ENCODE measurements around the gene PLAAT3. TPM values are rescaled to one million over a fixed set of nuclear protein-coding genes. Genes with fewer than 3 reads are reported as not detected.
"Not testable (repeated sequence)": the region's sequence is repeated elsewhere in the genome, so short reads cannot be mapped to it uniquely, and the experiment has no call there.

The PLAAT3 gene
- total and polyA plus RNA-seq, 12 donors: 31.8 to 138 (median 56.9) TPM

DNA sequence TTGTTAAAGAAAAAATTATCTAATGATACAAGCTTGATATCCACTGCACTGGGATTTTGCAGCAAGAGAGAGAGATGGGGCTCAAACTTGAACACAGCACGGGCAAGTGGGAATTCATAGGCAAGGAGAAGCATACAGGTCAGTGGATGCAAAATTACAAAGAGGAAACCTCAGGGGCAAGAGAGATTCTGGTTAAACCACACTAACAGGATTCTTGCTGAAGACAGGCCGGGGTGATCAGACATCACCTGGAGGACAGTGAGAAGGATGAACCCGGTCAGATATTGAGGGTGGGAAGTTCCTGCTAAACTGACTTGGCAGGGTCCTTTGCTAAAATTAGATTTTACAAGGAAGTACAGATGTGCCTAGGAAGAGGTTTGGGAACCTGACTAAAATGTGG lies 80.2 kb downstream of the PLAAT3 start:
- H3K4me1 ChIP-seq (replicated peaks in 1 of 2): peaks cover 0 to 30% of the 10 kb centered on the region in 2 donors
- no peaks in the 10 kb centered on the region for H3K27me3 ChIP-seq
- H3K27ac ChIP-seq: no peak overlapping the region
- H3K9me3 ChIP-seq (replicated peaks in 1 of 3): no peaks in the 10 kb centered on the region
- no peak for TF ChIP-seq POLR2A (IDR thresholded peaks at IDR 0.05)
- TF ChIP-seq, protein P1, sequence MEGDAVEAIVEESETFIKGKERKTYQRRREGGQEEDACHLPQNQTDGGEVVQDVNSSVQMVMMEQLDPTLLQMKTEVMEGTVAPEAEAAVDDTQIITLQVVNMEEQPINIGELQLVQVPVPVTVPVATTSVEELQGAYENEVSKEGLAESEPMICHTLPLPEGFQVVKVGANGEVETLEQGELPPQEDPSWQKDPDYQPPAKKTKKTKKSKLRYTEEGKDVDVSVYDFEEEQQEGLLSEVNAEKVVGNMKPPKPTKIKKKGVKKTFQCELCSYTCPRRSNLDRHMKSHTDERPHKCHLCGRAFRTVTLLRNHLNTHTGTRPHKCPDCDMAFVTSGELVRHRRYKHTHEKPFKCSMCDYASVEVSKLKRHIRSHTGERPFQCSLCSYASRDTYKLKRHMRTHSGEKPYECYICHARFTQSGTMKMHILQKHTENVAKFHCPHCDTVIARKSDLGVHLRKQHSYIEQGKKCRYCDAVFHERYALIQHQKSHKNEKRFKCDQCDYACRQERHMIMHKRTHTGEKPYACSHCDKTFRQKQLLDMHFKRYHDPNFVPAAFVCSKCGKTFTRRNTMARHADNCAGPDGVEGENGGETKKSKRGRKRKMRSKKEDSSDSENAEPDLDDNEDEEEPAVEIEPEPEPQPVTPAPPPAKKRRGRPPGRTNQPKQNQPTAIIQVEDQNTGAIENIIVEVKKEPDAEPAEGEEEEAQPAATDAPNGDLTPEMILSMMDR (IDR thresholded peaks at IDR 0.05): no peak
- 71 to 81% (median 80%) methylated on average over 3 of the region's 3 CpGs for WGBS, 4 donors
- DNase-seq: no peak
- intact Hi-C loops (cut with DNase I): no loop called here
- no peaks in the 10 kb centered on the region for H3K36me3 ChIP-seq (replicated peaks in 1 of 2)
- H3K4me3 ChIP-seq: no peak overlapping the region

- H3K4me1 ChIP-seq (replicated peaks in 1 of 2): peaks cover 0 to 25% of the 10 kb centered on the region in 2 donors
- TF ChIP-seq, protein P1 (IDR thresholded peaks at IDR 0.05): no peak
- TF ChIP-seq POLR2A (IDR thresholded peaks at IDR 0.05): no peak
- H3K27me3 ChIP-seq: no peaks in the 10 kb centered on the region
- no peak overlapping the region for H3K4me3 ChIP-seq
- 55 to 83% (median 78%) methylated on average over 4 of the region's 4 CpGs for WGBS, 4 donors
- H3K36me3 ChIP-seq (replicated peaks in 1 of 2): no peaks in the 10 kb centered on the region
- H3K9me3 ChIP-seq (replicated peaks in 1 of 3): no peaks in the 10 kb centered on the region
- H3K27ac ChIP-seq: no peak overlapping the region
- intact Hi-C loops (cut with DNase I): no loop called here
- DNase-seq: no peak
Measured at GRCh38 chr11:63532799-63533475, 81.3 kb downstream of the PLAAT3 start.

DNA sequence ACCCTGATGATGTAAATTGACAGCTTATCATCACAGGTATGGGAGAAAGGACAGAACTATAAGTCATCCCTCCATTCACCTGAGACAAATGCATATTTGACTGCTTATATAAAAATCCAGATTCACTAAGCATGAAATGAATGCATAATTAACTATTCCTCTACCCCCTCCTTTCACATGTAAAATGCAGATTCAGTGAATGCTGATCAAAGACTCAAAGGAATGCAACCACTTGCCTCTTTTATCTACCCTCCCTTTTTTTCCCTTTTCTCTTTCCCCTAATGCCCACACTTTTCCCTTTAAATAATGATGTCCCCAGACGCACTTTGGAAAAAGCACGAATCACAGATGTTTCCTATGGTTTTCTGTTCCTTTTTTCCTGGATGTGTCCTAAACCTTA lies 82.1 kb downstream of the PLAAT3 start:
- intact Hi-C loops (cut with DNase I): no loop called here
- H3K27me3 ChIP-seq: no peaks in the 10 kb centered on the region
- WGBS, 4 donors: 58 to 73% (median 67%) methylated on average over 2 of the region's 2 CpGs
- no peak overlapping the region for H3K4me3 ChIP-seq
- peaks cover 0 to 17% of the 10 kb centered on the region in 2 donors for H3K4me1 ChIP-seq (replicated peaks in 1 of 2)
- no peak overlapping the region for H3K27ac ChIP-seq
- H3K36me3 ChIP-seq (replicated peaks in 1 of 2): no peaks in the 10 kb centered on the region
- H3K9me3 ChIP-seq (replicated peaks in 1 of 3): no peaks in the 10 kb centered on the region
- DNase-seq: no peak
- TF ChIP-seq POLR2A (IDR thresholded peaks at IDR 0.05): no peak

DNA sequence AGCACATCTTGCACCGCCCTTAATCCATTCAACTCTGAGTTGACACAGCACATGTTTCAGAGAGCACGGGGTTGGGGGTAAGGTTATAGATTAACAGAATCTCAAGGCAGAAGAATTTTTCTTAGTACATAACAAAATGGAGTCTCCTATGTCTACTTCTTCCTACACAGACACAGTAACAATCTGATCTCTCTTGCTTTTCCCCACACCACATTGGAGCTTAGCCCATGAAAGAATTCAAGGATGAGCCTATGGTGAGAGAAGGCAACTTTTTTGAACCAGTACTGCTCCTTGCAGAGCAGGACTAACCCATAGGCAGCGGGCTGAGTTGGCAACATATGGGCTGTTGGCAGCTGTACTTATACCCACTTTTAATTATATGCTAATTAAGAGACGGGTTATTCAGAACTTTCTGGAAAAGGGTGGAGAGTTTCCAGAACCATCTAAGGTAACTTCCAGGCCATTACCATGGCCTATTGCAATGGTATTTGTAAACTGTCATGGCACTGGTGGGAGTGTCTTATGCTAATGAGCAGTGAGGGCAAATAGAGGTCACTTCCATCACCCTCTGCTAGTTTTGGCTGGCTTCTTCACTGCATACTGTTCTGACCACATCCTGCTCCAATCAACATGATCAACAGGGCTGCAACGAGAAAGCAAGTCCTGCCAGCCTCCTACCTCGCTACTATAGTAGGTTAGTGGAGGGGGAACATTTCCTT lies 83.0 kb downstream of the PLAAT3 start:
- DNase-seq: peak in 3 of 7 donors; percentile 13 to 59 (median 28)

GRCh38 chr11:63530021-63530420 lies 84.2 kb downstream of the PLAAT3 start:
- Histone ChIP-seq H3K9me3 (replicated peaks in 1 of 3) (no peaks in the 10 kb centered on the region), H3K4me3 (no peak overlapping the region), H3K4me1 (replicated peaks in 1 of 2) (no peaks in the 10 kb centered on the region), H3K27ac (no peak overlapping the region), H3K36me3 (replicated peaks in 1 of 2) (no peaks in the 10 kb centered on the region), H3K27me3 (no peaks in the 10 kb centered on the region)
- TF ChIP-seq, protein P1 (IDR thresholded peaks at IDR 0.05): no peak
- no peak for TF ChIP-seq POLR2A (IDR thresholded peaks at IDR 0.05)
- WGBS, 4 donors: 69 to 94% (median 75%) methylated on average over 2 of the region's 2 CpGs
- intact Hi-C loops (cut with DNase I): no loop called here
- DNase-seq: no peak

More for the DNA sequence above, 83.0 kb downstream of the PLAAT3 start:
- H3K4me3 ChIP-seq; H3K36me3 ChIP-seq (replicated peaks in 1 of 2); H3K27me3 ChIP-seq; intact Hi-C loops (cut with DNase I); H3K4me1 ChIP-seq (replicated peaks in 1 of 2); H3K9me3 ChIP-seq (replicated peaks in 1 of 3): not testable (repeated sequence)
- 47 to 78% (median 70%) methylated on average over 4 to 5 of the region's 6 CpGs for WGBS, 4 donors
- peak overlapping the region in 1 of 5 donors; percentile 40 for H3K27ac ChIP-seq

DNA sequence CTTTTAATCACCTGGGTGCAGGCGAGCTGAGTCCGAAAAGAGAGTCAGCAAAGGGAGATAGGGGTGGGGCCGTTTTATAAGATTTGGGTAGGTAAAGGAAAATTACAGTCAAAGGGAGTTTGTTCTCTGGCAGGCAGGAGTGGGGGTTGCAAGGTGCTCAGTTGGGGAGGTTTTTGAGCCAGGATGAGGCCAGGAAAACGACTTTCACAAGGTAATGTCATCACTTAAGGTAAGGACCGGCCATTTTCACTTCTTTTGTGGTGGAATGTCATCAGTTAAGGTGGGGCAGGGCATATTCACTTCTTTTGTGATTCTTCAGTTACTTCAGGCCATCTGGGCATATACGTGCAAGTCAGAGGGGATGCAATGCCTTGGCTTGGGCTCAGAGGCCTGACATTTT lies 84.9 kb downstream of the PLAAT3 start:
- intact Hi-C loops (cut with DNase I); H3K27ac ChIP-seq: not testable (repeated sequence)
- 70 to 76% (median 73%) methylated on average over 6 of the region's 6 CpGs for WGBS, 4 donors

DNA sequence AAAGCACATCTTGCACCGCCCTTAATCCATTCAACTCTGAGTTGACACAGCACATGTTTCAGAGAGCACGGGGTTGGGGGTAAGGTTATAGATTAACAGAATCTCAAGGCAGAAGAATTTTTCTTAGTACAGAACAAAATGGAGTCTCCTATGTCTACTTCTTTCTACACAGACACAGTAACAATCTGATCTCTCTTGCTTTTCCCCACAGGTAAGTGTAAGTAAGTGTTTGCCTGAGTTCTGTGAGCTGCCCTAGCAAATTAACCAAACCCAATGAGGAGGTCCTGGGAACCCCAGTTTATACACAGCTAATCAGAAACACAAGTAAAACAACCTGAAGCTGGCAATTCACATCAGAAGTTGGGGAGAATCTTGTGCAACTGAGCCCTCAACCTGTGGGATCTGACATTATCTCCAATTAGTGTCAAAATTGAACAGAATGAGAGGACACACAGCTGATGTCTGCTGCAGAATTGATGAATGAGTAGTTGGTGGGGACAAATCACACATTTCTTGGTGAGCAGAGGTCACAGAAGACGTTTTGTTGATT lies 85.4 kb downstream of the PLAAT3 start:
- H3K27ac ChIP-seq; H3K4me3 ChIP-seq; H3K4me1 ChIP-seq (replicated peaks in 1 of 2); H3K36me3 ChIP-seq (replicated peaks in 1 of 2); H3K27me3 ChIP-seq; H3K9me3 ChIP-seq (replicated peaks in 1 of 3); DNase-seq; intact Hi-C loops (cut with DNase I): not testable (repeated sequence)
- WGBS, 4 donors: 44 to 81% (median 74%) methylated on average over 1 to 2 of the region's 3 CpGs

More for the DNA sequence above, 84.9 kb downstream of the PLAAT3 start:
- not testable (repeated sequence) for H3K4me1 ChIP-seq (replicated peaks in 1 of 2); H3K9me3 ChIP-seq (replicated peaks in 1 of 3); H3K36me3 ChIP-seq (replicated peaks in 1 of 2); H3K27me3 ChIP-seq; H3K4me3 ChIP-seq; DNase-seq

DNA sequence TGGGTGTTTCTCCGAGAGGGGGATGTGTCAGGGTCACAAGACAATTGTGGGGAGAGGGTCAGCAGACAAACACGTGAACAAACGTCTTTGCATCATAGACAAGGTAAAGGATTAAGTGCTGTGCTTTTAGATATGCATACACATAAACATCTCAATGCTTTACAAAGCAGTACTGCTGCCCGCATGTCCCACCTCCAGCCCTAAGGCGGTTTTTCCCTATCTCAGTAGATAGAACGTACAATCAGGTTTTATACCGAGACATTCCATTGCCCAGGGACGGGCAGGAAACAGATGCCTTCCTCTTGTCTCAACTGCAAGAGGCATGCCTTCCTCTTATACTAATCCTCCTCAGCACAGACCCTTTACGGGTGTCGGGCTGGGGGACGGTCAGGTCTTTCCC lies 86.1 kb downstream of the PLAAT3 start:
- H3K36me3 ChIP-seq (replicated peaks in 1 of 2); H3K4me1 ChIP-seq (replicated peaks in 1 of 2); H3K4me3 ChIP-seq; DNase-seq; intact Hi-C loops (cut with DNase I); H3K27ac ChIP-seq; H3K9me3 ChIP-seq (replicated peaks in 1 of 3); H3K27me3 ChIP-seq: not testable (repeated sequence)
- 35 to 45% (median 45%) methylated on average over 5 to 8 of the region's 11 CpGs for WGBS, 4 donors

Measured in adrenal gland (tissue), 12 donors.